Prostate gland (tissue), 2 donors: ENCODE measurements around the gene ABCA5.

Source experiments
- CTCF ChIP-seq, 4 experiments: fragments of 200-600 bp in 2 of 4; fragments of 450-650 bp in 2 of 4; sonication (generic) in 2 of 4; IDR thresholded peaks; 1 replicate in 3 of 4; 2 replicates in 1 of 4; pipeline ENCODE4 v1.5.1; 2016 to 2019; ENCODE audit warnings: antibody characterized with exemption in 4 of 4, mild to moderate bottlenecking in 2 of 4, moderate library complexity in 2 of 4
- POLR2A ChIP-seq: fragments of 450-650 bp; IDR thresholded peaks from one replicate; pipeline ENCODE4 v1.6.1; 2016; ENCODE audit warnings: antibody characterized with exemption, mild to moderate bottlenecking
- POLR2AphosphoS5 ChIP-seq: sonication (generic); formaldehyde crosslinking; IDR thresholded peaks from one replicate; pipeline ENCODE4 v1.6.1; 2017; ENCODE audit warnings: antibody characterized with exemption

- TF ChIP-seq CTCF (IDR thresholded peaks at IDR 0.05) (no peak), POLR2A (no peak), POLR2AphosphoS5 (no peak)
Observed at GRCh38 chr17:69357701-69358100, 30.8 kb upstream of the ABCA5 start.
